ENCODE results near the gene VIM.
"Not testable (repeated sequence)": the region's sequence is repeated elsewhere in the genome, so short reads cannot be mapped to it uniquely, and the experiment has no call there.

The VIM gene

DNA sequence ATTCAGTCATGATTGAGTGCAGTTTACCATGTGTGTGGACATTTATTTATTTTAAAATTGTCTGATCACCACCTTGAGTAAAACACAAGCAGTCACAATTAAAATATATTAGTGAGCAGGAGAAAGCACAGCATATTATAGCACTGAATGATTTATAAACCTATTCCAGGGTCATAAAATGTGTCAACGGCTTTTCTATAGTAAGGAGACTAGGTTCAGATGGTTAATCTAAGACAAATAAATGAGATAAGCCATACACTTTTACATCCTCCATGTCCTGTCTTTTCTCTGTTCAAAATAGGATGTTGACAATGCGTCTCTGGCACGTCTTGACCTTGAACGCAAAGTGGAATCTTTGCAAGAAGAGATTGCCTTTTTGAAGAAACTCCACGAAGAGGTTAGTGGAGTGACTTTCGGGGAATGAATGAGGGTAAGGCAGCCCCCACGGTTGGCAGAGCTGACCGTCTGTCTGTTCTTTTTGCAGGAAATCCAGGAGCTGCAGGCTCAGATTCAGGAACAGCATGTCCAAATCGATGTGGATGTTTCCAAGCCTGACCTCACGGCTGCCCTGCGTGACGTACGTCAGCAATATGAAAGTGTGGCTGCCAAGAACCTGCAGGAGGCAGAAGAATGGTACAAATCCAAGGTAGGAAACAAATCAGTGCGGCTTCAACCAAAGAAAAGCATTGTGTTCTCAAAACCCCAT lies 5.4 kb downstream of the VIM start:
- no peak for FAIRE-seq

DNA sequence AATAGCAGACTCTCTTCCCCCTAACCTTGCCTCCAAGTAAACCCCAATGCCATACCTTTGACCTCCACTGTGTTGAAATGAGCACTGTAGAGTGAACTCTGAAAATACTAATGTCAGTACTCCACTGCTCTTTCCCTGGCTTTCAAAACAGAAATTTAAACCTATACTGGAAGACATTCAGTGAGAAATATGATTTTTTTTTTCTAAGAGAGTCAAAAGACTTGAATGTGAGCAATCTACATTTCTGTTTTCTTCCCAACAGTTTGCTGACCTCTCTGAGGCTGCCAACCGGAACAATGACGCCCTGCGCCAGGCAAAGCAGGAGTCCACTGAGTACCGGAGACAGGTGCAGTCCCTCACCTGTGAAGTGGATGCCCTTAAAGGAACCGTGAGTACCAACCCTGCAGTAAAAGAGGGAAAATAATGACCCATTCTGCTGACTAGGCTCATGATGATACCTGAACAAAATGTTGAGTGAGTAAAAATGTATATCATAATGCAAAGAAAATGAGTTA lies 6.4 kb downstream of the VIM start:
- FAIRE-seq = no peak

DNA sequence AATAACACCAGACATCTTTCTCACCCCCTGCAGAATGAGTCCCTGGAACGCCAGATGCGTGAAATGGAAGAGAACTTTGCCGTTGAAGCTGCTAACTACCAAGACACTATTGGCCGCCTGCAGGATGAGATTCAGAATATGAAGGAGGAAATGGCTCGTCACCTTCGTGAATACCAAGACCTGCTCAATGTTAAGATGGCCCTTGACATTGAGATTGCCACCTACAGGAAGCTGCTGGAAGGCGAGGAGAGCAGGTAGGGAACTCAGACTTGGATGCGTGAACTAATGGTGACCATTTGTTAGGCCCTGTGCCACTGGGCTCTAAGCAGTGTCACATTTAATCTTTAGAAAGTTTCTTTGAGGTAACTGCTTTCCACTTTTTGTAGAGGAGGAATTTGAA lies 7.1 kb downstream of the VIM start:
- no peak for FAIRE-seq

- no peak for FAIRE-seq
Measured at GRCh38 chr10:17236468-17237148, 8.6 kb downstream of the VIM start.

DNA sequence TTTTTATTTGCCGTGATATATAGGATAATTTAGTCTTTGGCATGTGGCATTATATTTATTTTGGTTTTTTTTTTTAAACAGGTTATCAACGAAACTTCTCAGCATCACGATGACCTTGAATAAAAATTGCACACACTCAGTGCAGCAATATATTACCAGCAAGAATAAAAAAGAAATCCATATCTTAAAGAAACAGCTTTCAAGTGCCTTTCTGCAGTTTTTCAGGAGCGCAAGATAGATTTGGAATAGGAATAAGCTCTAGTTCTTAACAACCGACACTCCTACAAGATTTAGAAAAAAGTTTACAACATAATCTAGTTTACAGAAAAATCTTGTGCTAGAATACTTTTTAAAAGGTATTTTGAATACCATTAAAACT lies 9.1 kb downstream of the VIM start:
- no peak for FAIRE-seq

DNA sequence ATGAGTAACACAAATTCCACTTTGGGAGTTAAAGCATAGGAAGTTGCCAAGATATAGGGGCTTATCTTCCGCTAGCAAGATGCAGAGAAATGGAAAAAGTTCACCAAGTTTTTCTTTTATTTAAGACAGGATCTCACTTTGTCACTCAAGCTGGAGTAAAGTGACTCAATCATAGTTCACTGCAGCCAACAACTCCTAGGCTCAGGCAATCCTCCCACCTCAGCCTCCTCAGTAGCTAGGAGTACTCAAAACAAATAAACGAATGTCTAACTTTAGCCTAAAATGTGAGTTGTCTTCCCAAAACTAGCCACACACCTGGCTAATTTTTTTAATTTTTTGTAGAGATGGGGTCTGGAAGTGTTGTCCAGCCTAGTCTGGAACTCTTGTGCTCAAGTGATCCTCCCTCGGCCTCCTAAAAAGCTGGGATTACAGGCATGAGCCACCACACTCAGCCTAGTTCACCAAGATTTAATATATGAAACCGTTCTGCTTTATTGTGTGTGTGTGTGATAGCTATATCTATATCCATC lies 9.9 kb downstream of the VIM start:
- FAIRE-seq = no peak

DNA sequence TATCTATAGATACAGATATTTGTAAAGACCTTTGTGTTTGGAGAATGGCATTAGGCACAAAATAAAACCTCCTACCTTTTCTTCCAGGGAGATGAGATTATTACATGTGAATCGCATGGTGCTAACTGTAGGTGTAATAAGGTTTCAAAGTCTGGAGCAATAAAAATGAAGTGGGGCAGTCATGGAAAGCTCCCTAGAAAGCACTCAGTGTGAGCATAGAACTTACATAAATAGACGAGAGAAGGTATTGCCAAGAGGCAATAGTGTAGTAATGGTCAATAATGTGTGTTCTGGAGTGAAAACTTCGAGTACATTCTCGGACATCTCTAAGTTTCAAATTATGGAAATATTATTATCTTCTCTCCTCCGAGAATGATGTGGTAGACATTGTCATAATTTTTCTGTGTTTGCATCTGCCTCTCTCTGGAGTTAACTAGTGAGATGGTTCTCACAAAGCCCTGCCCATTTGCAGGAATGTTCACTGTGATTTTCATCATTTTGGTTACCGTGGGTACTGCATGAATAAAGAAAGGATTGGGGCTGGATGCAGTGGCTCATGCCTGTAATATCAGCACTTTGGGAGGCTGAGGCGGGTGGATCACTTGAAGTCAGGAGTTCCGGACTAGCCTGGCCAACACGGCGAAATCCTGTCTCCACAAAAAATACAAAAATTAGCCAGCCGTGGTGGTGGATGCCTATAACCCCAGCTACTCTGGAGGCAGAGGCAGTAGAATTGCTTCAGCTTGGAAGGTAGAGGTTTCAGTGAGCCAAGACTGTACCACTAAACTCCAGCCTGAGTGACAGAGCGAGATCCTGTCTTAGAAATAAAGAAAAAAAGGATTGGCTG lies 10.6 kb downstream of the VIM start:
- FAIRE-seq = no peak

DNA sequence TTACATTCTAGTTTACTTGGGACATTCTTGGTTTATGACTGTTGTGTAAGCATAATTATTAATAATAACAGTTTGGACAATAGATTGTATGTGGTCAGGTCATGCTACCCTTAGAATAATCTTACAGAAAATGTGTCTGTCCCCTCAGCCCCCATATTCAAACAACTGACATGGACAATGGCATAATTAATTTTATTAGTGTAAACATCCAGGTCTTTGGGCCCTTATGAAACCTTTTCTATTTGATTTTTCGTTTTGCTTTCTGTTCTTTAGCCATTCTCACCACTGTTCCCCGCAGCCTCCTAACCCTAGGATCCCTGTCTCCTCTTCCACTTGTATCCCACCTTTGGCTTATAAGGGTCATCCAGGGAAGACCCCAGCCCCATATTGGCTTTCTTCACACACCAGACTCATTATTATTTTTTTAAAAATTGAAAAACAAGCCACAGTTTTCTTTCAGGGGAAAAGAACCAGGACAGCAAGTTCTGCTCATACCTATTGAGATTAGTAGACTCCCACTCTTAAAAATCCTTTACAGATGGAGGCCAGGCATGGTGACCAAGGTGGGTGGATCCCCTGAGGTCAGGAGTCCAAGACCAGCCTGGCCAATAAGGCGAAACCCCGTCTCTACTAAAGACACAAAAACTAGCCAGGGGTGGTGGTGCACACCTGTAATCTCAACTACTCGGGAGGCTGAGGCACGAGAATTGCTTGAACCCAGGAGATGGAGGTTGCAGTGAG lies 11.5 kb downstream of the VIM start:
- FAIRE-seq = no peak

DNA sequence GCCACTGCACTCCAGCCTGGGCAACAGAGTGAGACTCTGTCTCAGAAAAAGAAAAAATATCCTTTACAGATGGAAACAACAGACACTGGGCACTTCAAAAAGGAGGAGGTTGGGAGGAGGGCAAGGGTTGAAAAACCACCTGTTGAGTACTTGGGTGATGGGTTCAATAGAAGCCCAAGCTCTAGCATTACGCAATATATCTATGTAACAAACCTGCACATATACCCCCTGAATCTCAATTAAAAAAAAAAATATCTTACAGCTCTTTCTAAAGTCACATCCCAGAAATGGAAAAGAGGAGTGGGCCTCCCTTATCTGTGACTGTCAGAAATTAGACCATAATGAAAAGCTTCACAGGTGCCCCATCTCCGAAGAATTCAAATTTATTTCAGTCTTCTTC lies 12.1 kb downstream of the VIM start:
- FAIRE-seq = no peak

DNA sequence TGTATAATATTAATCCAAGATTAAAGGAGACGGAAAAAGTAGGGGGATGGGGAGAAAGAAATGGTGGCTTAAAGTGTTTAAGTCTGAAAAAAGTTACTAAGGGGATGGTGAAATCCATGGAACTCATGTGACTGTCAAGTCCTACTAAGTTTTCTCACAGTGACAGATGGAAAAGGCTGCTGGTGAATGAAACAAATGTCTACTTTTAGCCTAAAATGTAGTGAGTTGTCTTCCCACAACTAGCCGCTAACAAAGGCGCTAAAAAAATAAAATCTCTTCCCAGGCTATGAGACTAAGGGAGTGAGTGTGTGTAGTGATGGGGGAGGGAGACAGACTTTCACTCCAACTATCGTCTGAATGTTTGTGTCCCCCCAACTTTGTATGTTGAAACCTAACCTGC lies 12.6 kb downstream of the VIM start:
- FAIRE-seq = no peak

DNA sequence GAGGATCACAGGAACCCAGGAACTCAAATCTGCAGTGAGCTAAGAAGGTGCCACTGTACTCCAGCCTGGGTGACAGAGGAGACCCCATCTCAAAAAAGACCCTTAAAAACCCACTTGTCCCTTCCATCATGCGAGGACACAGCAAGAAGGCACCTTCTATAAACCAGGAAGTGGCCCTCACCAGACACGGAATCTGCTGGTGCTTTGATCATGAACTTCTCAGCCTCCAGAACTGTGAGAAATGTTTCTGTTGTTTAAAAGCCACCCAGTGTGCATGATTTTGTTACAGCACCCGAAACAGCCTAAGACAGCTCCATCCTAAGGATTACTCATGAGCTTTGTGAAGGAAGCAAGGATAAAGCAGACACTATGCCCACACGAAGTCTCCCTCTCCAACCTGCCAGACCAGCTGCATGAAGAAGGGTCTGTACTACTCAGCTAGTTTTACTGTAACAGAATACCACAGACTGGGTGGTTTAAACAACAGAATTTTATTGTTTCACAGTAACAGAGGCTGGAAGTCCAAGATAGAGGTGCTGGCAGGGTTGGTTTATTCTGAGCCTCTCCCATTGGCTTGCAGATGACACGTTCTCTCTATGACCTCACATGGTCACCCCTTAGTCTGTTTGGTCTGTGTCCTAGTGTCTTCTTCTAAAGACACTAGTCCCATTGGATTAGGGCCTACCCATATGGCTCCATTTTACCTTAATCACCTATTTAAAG lies 13.7 kb downstream of the VIM start:
- no peak for FAIRE-seq

- FAIRE-seq = no peak
Measured at GRCh38 chr10:17244700-17245365, 16.8 kb downstream of the VIM start.

DNA sequence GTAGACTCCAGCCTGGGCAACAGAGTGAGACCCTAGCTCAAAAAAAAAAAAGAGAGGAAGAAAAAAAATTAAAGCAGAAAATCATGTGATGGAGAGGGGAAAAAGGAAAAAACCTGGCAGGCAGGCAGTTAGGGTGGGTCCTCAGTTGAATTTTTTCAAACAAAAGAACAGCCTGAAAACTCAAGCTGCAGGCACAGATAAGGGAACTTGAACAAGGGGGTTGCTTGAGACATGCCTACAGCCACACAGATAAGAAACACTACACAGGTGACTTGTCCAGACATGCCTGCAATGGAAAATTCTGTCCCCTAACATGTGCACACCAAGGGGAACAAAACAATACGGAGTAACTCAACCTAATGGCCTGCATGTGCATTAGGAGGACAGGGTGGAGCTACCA lies 19.2 kb downstream of the VIM start:
- no peak for FAIRE-seq

DNA sequence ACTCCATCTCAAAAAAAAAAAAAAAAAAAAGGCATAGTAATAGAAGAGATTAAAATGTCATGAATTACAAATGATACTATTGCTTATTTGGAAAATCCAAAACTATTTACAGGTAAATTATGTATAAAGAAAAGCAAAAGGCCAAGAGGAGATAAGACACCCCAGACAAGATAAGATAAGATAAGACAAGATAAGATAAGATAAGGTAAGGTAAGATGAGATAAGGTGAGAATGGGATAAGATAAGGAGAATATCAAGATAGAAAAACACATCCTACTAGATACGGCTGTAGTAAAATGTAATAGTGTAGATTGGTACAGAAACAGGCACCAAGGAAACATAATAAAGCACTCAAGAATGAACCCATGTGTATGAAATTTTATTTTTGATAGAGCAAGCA lies 20.9 kb downstream of the VIM start:
- FAIRE-seq = no peak

- FAIRE-seq = no peak
Measured at GRCh38 chr10:17249820-17250219, 21.8 kb downstream of the VIM start.

- no peak for FAIRE-seq
Measured at GRCh38 chr10:17250736-17251135, 22.7 kb downstream of the VIM start.

- FAIRE-seq = not testable (repeated sequence)
Measured at GRCh38 chr10:17254543-17255050, 26.6 kb downstream of the VIM start.

GRCh38 chr10:17255512-17255911 lies 27.5 kb downstream of the VIM start:
- no peak for FAIRE-seq

GRCh38 chr10:17256051-17256450 lies 28.0 kb downstream of the VIM start:
- FAIRE-seq = no peak

DNA sequence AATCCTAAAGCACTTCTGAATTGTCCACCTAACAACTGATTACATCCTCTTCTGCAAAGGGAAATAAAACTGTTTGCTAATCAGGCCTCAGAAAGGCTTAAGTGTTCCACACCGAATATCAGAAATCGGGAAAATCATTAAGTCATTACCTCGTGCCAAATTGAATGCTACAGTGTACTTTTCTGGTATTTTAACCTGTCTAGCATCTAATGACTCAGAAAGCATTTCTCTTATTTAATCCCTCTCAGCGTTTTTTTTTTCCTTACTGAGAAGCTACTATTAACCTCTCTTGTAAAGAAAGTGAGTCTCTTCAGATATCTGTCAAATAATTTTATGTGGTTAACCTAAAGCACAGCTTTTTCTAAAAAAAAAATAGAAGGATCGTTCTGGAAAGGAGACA lies 28.6 kb downstream of the VIM start:
- no peak for FAIRE-seq

Measured in colon (tissue), 2 donors.